CD1c-positive myeloid dendritic cell (primary cell): Measurements from ENCODE around the gene OGA.
"Not testable (repeated sequence)": the region's sequence is repeated elsewhere in the genome, so short reads cannot be mapped to it uniquely, and the experiment has no call there.

ENCODE experiments used
- DNase-seq: peaks from one replicate; pipeline ENCODE4 v3.0.0-alpha.2; 2016; ENCODE audit errors: extremely low spot score

Gene OGA

GRCh38 chr10:101797403-101798059, 20.7 kb downstream of the OGA start:
- DNase-seq = no peak

GRCh38 chr10:101793526-101793925, 24.7 kb downstream of the OGA start:
- DNase-seq = no peak

GRCh38 chr10:101789686-101790085, 28.6 kb downstream of the OGA start:
- DNase-seq = no peak

GRCh38 chr10:101789231-101789630, 29.0 kb downstream of the OGA start:
- DNase-seq = not testable (repeated sequence)

DNA sequence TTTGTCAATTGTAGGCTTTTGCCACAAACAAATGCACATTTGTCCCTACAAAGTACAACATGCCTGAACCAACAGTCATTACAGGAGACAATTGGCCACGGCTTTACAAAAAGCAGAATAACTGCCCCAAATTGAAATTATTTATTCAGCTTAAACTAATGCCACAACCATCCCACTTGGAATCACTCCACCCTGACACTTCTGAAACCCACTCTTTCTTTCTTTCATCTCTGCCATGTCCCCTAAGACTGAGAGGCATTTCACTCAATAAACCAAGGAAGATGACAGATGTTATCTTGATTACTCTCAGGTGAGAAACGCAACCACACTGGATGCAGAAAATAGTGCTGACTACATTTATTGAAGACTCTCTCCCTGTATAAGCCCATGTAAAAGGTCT, 32.4 kb downstream of the OGA start:
- DNase-seq = no peak

GRCh38 chr10:101784558-101784957, 33.7 kb downstream of the OGA start:
- no peak for DNase-seq

- no peak for DNase-seq
Measured at GRCh38 chr10:101783736-101784118, 34.5 kb downstream of the OGA start.

DNA sequence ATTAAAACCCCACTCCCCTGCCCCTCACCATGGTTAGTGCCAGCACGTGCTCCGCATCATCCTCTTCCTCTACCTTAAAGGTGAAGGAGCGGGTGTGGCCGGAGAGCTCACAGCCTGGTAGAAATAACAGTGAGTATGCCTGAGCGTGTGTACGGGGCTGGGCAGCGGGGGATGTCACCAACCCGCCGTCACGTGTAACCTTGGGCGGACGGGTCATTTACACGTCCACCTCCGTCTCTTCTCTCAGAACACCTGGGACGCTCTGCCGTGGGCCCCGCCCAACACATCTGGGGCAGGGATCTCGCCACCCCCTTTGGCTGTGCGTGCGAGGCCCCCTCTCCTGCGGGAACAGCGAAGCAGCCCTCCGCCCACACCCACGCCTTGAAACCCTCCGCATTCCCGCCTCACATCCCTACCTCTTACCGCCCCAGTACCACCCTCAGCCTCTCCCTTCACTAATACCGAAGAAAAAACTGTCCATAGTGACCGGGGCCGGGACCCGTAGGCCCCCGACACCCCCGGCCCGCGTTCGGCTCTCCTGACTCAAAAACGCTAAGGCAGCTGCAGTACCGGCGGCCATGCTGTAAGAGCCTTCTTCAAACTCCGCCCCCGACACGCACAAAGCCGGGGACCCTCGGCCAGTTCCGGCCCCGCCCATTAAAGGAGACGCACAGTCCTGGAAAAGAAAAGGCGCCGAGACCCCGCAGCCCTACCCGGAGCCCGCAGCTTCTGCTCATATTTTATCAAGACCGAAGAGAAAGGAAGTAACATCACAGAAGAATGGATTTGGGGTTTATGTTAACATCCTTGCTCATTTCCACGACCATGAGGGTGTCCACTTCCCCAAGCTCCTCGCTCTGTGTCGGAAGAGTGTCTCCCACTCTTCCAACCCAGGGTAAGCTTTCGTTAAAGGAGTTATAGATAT, 35.2 kb downstream of the OGA start, which contains the start of gene NPM3:
TSS of gene NPM3 (minus strand) at position 636 of the 925 bp plus-strand sequence. CDS start at position 580, 56 bp downstream.
- peak; percentile 74 for DNase-seq

DNA sequence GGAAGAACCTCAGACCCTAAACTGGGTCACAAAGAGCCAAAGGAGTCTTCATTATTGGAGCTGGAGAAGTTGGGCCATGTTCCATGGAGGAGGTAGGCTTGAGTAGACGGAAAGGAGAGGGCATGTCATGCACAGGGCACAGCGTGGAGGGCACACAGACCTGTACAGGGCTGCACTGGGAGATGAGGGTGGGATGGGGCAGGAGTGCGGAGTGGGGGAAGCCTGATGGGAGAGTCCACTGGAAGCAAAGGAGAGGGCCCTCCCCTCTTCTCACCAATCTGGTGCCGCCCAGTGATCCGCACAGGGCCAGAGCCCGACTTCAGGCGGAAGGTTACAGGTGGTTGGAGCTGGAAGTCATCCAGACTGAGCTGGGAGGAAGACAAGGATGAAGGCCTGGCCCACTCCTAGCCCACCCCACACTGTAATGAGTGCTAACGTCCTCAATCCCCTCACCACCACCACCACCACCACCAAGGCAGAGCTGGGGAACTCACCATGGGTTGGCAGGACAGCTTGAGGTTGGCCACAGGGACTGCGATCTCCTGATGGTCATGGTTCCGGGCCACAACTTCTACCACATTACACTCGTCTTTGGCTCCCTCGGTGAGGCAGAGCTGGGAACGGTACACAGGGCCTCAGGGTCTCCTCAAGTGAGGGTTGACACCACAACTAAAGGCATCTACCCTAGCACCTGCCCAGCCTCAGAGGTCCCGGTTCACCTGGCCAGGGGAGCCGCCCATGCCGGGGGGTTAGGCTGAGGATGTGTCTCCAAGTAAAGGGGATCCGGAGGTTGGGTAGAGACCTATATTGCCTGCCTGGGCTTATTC, 36.0 kb downstream of the OGA start:
- DNase-seq = no peak

- DNase-seq = no peak
Measured at GRCh38 chr10:101781655-101781983, 36.6 kb downstream of the OGA start.

GRCh38 chr10:101780818-101781654, 37.2 kb downstream of the OGA start:
- DNase-seq = peak; percentile 74

- no peak for DNase-seq
Measured at GRCh38 chr10:101780187-101780817, 37.9 kb downstream of the OGA start.

DNA sequence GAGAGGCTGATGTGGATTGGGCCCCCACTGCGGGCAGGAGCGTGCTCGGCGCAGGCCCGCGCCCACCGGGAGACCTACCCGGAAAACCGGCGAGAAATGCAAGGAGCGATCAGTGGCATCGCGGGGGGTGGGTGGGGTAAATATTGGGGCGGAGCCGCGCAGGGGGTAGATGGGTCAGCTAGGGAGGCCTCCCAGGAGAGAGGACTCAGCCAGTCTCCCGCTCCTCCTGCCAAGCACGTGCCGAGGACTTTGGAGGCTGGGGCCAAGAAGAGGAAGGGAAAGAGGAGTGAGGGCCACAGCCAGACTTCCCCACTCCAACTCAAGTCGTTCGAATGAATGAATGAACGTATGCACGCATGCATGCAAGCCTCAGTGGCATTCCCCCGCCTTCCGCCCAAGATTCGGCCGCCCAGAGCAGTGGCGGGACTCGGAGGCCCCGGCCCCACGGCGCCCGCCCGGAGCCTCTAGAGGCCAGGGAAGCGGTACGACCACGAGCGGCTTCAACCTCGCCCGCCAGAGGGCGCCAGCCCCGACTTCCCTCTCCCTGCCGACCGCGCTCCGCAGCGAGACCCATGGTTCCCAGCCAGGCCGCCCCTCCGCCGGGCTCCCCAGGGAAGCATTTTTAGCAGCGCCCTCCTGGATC, 38.6 kb downstream of the OGA start:
- peak; percentile 84 for DNase-seq

DNA sequence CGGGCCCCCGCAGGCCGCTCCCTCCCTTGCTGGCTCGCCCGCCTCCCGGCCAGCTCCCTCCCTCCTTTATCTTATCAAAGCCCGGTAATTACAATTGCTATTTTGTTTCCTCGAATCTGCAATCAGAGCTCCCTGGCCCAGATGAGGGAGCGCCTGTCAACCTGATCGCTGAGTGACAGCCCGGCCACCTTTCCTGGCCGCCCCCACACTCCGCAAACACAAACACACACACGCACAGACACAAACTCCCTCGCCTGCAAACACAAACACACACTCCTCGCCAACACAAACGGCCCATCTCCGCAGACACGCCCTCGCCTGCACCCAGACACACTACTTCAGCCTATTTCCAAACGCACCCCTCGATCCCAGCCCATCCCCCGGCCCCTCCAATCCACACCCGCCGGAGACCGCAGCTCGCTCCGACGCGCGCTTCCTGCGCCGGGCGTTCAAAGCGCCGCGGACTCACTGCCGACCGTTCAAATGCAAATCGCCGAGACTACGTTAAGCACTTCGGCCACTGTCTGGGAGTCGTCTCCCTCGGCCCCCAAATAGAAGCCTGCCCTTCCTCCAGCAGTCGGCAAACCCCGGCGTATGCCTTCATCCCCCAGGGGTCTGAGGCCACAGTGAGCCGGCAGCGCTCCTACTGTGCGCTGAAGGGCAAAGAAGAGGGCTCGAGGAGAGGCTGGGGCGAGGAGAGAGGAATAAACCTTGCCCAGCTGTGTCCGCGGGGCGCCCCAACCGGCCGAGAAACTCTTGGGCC, 39.3 kb downstream of the OGA start:
- DNase-seq = peak; percentile 27

GRCh38 chr10:101778151-101778780, 40.0 kb downstream of the OGA start:
- no peak for DNase-seq

- DNase-seq = no peak
Measured at GRCh38 chr10:101777619-101778145, 40.6 kb downstream of the OGA start.

GRCh38 chr10:101776161-101776817, 42.0 kb downstream of the OGA start:
- DNase-seq = no peak
